ENCODE data around the gene PRKCI.

DNA sequence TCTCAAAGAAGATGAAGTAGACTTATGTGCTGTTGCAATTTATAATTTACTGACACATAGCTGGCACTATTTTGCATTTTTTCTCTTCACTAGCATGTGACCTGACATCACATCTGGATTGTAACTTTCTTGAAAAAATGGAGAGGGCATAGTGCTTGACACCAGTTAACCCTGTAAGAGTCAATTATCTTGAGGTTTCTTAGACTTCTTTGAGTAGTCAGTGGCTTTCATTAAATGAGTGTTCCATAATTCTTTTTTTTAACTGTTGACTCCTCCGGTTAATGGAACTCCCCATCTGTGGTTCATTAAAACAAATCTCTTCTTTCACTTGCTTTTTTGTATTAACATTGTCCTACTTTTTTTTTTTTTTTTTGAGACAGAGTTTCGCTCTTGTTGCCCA lies 16.9 kb upstream of the PRKCI start:
- TF ChIP-seq GATA2 (IDR thresholded peaks at IDR 0.05; ENCODE audit: low read depth, low read length) (no peak), GATA3 (IDR thresholded peaks at IDR 0.05; ENCODE audit: low read depth, low read length) (no peak)
